CMK (cell line): Measurements from ENCODE around the gene TBC1D30.

Source experiments
- DNase-seq: peaks from one replicate; pipeline ENCODE4 v3.0.0-alpha.2; 2010; ENCODE audit warnings: low read depth

TBC1D30 gene

GRCh38 chr12:64912516-64913255 is 88.2 kb downstream of the TBC1D30 start:
- DNase-seq = no peak

GRCh38 chr12:64915242-64915641 is 90.8 kb downstream of the TBC1D30 start:
- DNase-seq = no peak

- DNase-seq = no peak
Observed at GRCh38 chr12:64916411-64917261, 92.2 kb downstream of the TBC1D30 start.

GRCh38 chr12:64918344-64918743 is 93.9 kb downstream of the TBC1D30 start:
- DNase-seq = no peak

- DNase-seq = no peak
Observed at GRCh38 chr12:64918801-64919200, 94.4 kb downstream of the TBC1D30 start.

- no peak for DNase-seq
Observed at GRCh38 chr12:64922853-64923252, 98.4 kb downstream of the TBC1D30 start.

- no peak for DNase-seq
Observed at GRCh38 chr12:64923536-64923935, 99.1 kb downstream of the TBC1D30 start.
